Tibial nerve (tissue), 4 donors: ENCODE data around the gene FBXO8. TPM values are rescaled to one million over a fixed set of nuclear protein-coding genes. Genes with fewer than 3 reads are reported as not detected.

Source experiments
- DNase-seq, 2 donors: peaks; one replicate each; pipeline ENCODE4 v3.0.0-alpha.2; 2019; ENCODE audit warnings: low spot score in 2 of 2
- H3K27ac ChIP-seq, 4 donors: fragments of 200-600 bp; sonication (generic) in 3 of 4; one replicate each; pipeline ENCODE4 v1.5.1; 2017 to 2019; ENCODE audit warnings: mild to moderate bottlenecking in 1 of 4
- H3K27me3 ChIP-seq, 2 donors: fragments of 200-600 bp; sonication (generic) in 1 of 2; one replicate each; pipeline versions ENCODE4 v1.5.1 to v1.6.0; 2017 to 2019
- H3K36me3 ChIP-seq, 3 donors: fragments of 200-600 bp; sonication (generic); one replicate each; pipeline ENCODE4 v1.5.1; 2018 to 2019
- H3K4me1 ChIP-seq, 4 donors: fragments of 200-600 bp; sonication (generic) in 3 of 4; one replicate each; pipeline ENCODE4 v1.5.1; 2017 to 2019
- H3K4me3 ChIP-seq, 4 donors: fragments of 200-600 bp; sonication (generic) in 3 of 4; one replicate each; pipeline ENCODE4 v1.5.1; 2017 to 2019; ENCODE audit warnings: mild to moderate bottlenecking in 1 of 4, moderate library complexity in 1 of 4
- H3K9me3 ChIP-seq, 4 donors: fragments of 200-600 bp; sonication (generic) in 3 of 4; one replicate each; pipeline ENCODE4 v1.5.1; 2017 to 2019
- CTCF ChIP-seq, 5 experiments: fragments of 200-600 bp in 3 of 5; fragments of 450-650 bp in 2 of 5; sonication (generic) in 3 of 5; IDR thresholded peaks; one replicate each; pipeline ENCODE4 v1.5.1; 2016 to 2019; ENCODE audit warnings: antibody characterized with exemption in 5 of 5, mild to moderate bottlenecking in 3 of 5, moderate library complexity in 2 of 5
- EP300 ChIP-seq, 2 donors: sonication (generic); formaldehyde crosslinking; IDR thresholded peaks; one replicate each; pipeline ENCODE4 v1.6.1; 2017; ENCODE audit warnings: antibody characterized with exemption in 2 of 2, mild to moderate bottlenecking in 1 of 2
- POLR2A ChIP-seq, 2 donors: fragments of 450-650 bp; IDR thresholded peaks; one replicate each; pipeline ENCODE4 v1.6.1; 2017; ENCODE audit warnings: antibody characterized with exemption in 2 of 2, mild to moderate bottlenecking in 2 of 2, moderate library complexity in 2 of 2
- WGBS, 2 donors: methylation state at CpG; one replicate each; pipeline ENCODE4 v1.1.5; 2018; 5-methylcytosine and 5-hydroxymethylcytosine counted together
- total RNA-seq, 4 donors: library from RNA; depleted of rRNA; stranded (reverse); fragments of >200 nt; gene quantifications; one replicate each; pipeline ENCODE4 v1.1.0, GENCODE V29; 2016

Gene FBXO8
- total RNA-seq, 4 donors from 2014 or later = 25.3 to 34.3 (median 30.3) TPM

GRCh38 chr4:174282836-174283506 is 496 bp downstream of the FBXO8 start:
- peak; percentile 62 to 86 for DNase-seq
- no peak for TF ChIP-seq EP300 (IDR thresholded peaks at IDR 0.05)
- TF ChIP-seq POLR2A (IDR thresholded peaks at IDR 0.05) = no peak
- TF ChIP-seq CTCF (IDR thresholded peaks at IDR 0.05) = peak in 1 of 5 experiments; percentile 14
- H3K4me3 ChIP-seq = peak overlapping the region; percentile 61 to 80 (median 76)
- H3K27ac ChIP-seq = peak overlapping the region; percentile 91 to 99 (median 96)
- peaks cover 0 to 41% (median 17%) of the 10 kb centered on the region in 4 donors for H3K4me1 ChIP-seq
- peaks cover 0 to 7% (median 3%) of the 10 kb centered on the region in 4 donors for H3K9me3 ChIP-seq
- no peaks in the 10 kb centered on the region for H3K36me3 ChIP-seq
- WGBS, 2 donors = 1 to 2% methylated on average over 22 of the region's 22 CpGs
- H3K27me3 ChIP-seq = no peaks in the 10 kb centered on the region

- H3K27ac ChIP-seq = no peak overlapping the region
These were observed 1.6 kb downstream of the FBXO8 start for GRCh38 chr4:174281901-174282300.

GRCh38 chr4:174281182-174281737 is 2.2 kb downstream of the FBXO8 start:
- no peaks in the 10 kb centered on the region for H3K36me3 ChIP-seq
- H3K4me3 ChIP-seq = no peak overlapping the region
- TF ChIP-seq EP300 (IDR thresholded peaks at IDR 0.05) = no peak
- TF ChIP-seq CTCF (IDR thresholded peaks at IDR 0.05) = no peak
- no peak for TF ChIP-seq POLR2A (IDR thresholded peaks at IDR 0.05)
- 76 to 87% methylated on average over 5 of the region's 5 CpGs for WGBS, 2 donors
- H3K4me1 ChIP-seq = peaks cover 0 to 52% (median 17%) of the 10 kb centered on the region in 4 donors
- H3K27me3 ChIP-seq = no peaks in the 10 kb centered on the region
- H3K27ac ChIP-seq = no peak overlapping the region
- H3K9me3 ChIP-seq = peaks cover 0 to 7% (median 3%) of the 10 kb centered on the region in 4 donors
- DNase-seq = no peak

More at GRCh38 chr4:174281901-174282300, 1.6 kb downstream of the FBXO8 start:
- H3K4me1 ChIP-seq = peaks cover 0 to 51% (median 17%) of the 10 kb centered on the region in 4 donors
- no peak overlapping the region for H3K4me3 ChIP-seq
- no peak for DNase-seq
- H3K36me3 ChIP-seq = no peaks in the 10 kb centered on the region
- TF ChIP-seq CTCF (IDR thresholded peaks at IDR 0.05) (no peak), EP300 (IDR thresholded peaks at IDR 0.05) (no peak), POLR2A (IDR thresholded peaks at IDR 0.05) (no peak)
- no peaks in the 10 kb centered on the region for H3K27me3 ChIP-seq
- peaks cover 0 to 7% (median 3%) of the 10 kb centered on the region in 4 donors for H3K9me3 ChIP-seq

GRCh38 chr4:174279433-174280155 is 3.9 kb downstream of the FBXO8 start:
- H3K4me1 ChIP-seq = peaks cover 0 to 40% (median 10%) of the 10 kb centered on the region in 4 donors
- TF ChIP-seq CTCF (IDR thresholded peaks at IDR 0.05) (no peak), EP300 (IDR thresholded peaks at IDR 0.05) (no peak), POLR2A (IDR thresholded peaks at IDR 0.05) (no peak)
- peaks cover 0 to 7% (median 3%) of the 10 kb centered on the region in 4 donors for H3K9me3 ChIP-seq
- H3K4me3 ChIP-seq = no peak overlapping the region
- H3K27me3 ChIP-seq = no peaks in the 10 kb centered on the region
- WGBS, 2 donors = 84 to 88% methylated on average over 3 of the region's 3 CpGs
- DNase-seq = no peak
- no peak overlapping the region for H3K27ac ChIP-seq
- H3K36me3 ChIP-seq = no peaks in the 10 kb centered on the region

GRCh38 chr4:174278467-174278866 is 5.0 kb downstream of the FBXO8 start:
- Histone ChIP-seq H3K27ac (no peak overlapping the region), H3K36me3 (no peaks in the 10 kb centered on the region), H3K4me1 (peaks cover 0 to 36% (median 8%) of the 10 kb centered on the region in 4 donors), H3K4me3 (no peak overlapping the region), H3K9me3 (peaks cover 0 to 7% (median 3%) of the 10 kb centered on the region in 4 donors), H3K27me3 (no peaks in the 10 kb centered on the region)
- no peak for DNase-seq
- no peak for TF ChIP-seq EP300 (IDR thresholded peaks at IDR 0.05)
- no peak for TF ChIP-seq CTCF (IDR thresholded peaks at IDR 0.05)
- no peak for TF ChIP-seq POLR2A (IDR thresholded peaks at IDR 0.05)
